SIG-M5 treated with dmso at 0.1 percent for 504 hours (cell line): ENCODE results near the gene MGAT5.
A peak's percentile ranks its signal among the peaks of the same experiment; 100 is the strongest.

ENCODE experiments used
- DNase-seq: peaks from one replicate; lab custom pipeline; 2025; ENCODE audit not compliant: unreplicated experiment; lab: John Stamatoyannopoulos, UW

Gene MGAT5

DNA sequence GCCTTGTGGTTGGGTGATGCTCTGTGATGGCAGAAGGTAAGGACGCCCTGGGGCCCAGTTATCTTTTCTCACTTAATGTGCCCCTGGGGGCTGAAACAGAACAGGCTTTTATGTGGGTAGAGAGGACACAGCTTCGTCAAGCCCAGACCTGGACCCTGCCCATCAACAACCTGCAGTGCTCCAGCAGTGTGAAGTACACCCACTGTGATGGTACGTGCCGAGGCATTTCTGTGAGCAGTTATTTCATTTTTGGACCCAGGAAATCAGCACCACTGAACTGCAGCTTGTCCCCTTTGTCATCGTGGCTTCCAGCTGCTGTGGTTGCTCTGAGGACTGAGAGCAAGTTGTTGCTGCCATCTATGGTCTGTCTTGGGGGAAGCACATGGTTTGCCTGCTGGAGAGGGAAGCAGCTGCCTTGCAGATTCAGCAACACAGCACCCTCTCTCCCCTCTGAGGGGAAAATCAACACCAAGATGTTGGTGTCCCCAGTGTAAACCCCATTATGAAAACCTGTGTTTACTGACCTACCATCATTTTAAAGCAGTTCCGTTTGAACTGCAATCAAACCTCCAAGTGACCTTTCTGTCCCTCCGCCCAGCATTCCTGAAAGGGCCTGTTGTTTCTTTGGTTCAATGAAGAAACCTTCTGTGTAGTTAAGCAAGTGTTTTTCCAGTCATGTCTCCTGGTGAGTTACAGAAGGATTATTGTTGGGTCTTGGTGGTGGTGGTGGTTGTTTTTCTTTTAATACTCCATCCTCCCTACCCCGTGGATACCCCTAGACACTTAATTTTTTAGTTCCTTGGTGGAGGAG lies 158.2 kb downstream of the MGAT5 start:
- DNase-seq = peak; percentile 68

DNA sequence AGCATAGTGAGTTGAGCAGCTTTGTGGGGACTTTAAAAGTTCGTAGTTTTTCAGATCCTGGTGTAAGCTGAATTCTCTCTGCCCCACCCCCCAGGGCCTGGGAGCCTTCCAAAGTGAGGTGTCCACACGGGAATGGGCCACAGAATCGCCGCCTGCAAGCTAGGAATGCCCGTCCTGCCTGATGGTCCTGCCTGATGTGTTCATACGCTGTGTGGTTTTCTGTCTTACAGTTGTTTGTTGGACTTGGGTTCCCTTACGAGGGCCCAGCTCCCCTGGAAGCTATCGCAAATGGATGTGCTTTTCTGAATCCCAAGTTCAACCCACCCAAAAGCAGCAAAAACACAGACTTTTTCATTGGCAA lies 158.7 kb downstream of the MGAT5 start:
- DNase-seq = no peak

DNA sequence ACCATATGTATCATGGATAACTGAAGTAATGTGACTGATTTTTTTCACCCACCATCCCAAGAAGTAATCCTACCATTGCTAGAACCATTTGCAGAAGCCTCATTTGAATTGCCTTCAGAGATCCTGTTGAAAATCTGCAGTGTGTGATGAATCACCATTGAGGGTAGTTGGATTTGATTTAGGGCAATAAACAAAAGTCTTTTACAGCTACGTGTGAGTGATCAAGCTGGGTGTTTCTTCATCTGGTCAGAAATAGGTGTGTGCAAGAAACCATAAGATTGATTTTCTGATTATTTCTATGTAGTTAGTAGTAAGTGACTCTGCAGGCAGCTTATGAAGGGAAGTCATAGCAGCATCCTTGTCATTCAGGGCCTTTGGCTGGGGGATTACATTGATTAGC lies 159.6 kb downstream of the MGAT5 start:
- DNase-seq = no peak

DNA sequence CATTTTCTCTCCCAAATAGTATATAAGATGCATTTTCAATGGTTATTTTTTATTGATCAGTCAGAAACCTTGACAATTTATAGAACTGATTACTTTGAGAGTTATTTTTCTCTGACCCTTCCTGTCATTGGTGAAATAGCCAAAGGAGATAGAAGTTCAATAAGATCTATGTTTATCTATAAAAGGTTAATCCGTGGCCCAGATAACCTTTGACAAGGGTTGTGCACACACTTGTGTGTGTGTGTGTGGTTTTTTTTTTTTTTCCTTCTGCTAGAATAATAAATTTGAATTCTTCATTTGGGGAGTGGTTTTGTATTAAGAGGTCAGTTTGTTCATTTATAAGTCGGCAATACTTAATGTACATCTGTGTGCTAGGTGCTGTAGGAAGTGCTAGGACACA lies 160.0 kb downstream of the MGAT5 start:
- no peak for DNase-seq

DNA sequence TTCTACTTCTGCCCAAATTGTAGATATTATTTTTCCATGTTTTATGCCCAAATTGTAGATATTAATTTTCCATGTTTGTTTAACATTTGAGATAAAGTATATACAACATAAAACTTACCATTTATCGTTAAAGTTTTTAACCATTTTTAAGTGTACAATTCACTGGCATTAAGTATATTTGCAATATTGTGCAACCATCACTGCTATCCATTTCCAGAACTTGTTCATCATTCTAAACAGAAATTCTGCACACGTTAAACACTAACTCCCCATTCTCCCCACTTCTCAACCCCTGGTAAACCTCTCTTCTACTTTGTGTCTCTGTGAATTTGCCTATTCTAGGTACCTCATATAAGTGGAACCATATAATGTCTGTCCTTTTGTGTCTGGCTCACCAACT lies 162.1 kb downstream of the MGAT5 start:
- DNase-seq = no peak

DNA sequence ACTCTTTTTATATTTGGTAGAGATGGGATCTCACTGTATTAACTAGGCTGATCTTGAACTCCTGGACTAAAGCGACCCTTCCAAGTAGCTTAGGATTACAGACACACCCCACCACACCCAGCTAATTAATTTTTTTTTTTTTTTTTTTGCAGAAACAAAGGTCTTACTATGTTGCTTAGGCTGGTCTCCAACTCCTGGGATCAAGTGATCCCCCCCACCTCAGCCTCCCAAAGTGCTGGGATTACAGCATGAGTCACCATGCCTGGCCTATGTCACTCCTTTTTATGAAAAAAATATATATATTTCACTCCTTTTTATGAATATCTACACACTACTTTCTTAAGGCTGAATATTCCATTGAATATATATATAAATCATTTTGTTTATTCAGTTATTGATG lies 162.8 kb downstream of the MGAT5 start:
- no peak for DNase-seq

DNA sequence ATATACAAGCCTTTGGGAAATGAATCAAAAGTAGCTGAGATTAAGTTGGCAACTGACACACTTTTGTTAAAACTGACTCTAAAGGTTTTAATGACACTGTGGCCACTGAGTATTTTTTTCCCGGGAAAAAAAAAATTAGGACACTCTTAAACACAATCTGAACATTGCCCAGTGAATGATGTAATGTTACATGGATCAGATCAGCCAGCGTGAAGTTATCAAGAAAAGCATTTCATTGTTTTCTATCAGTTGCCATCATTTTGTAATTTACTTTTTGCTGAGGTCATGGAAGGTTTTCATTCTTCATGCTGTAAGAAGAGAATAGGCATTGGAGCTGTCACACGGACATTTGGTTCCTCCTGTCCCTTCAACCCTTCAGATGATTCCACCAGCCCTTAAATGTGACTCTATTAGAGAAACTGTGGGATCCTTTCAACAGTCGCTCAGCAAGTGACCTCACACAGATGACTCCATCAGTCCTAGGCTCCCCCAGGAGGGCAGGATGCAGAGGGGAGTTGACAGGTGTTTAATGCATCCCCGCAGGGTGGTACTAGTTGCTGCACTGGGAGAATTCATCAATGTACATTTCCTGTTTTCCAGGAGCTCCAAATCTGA lies 164.2 kb downstream of the MGAT5 start:
- DNase-seq = no peak

DNA sequence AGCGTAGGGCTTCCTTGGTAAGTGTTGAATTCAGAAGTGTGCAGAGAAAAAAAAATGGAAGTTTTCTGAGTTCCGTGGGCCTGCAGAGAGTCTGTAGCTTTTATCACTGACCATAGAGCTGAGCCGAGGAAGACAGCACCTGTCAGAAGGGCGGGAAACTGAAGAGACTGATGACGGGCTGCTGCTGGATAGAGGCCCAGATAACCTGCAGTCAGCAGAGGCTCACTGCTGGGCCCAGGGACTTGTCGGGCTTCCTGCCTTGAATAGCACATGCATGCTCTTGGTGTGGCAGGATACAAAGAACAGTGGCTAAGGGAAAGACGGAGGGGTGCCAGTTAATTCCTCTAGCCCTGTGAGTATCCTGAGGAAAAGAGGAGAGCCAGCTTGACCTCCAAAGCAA lies 166.4 kb downstream of the MGAT5 start:
- DNase-seq = no peak

DNA sequence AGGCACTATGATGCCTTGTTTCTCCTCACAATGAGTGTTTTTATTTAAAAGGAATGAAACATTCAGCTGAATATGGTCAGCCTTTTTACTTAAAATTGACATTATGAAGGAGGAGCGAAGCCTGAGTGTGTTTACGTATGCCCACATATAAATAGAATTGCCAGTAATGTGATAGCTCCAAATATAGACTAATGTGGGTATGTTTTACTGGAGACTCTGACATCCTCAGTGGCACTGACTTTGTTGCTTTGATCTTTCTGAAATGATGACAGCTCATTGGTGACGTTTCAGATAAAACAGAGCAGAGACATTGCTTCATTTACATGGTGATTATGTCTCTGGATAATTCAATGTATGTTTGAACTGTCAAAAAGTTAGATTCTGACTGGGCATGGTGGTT lies 167.0 kb downstream of the MGAT5 start:
- DNase-seq = no peak

DNA sequence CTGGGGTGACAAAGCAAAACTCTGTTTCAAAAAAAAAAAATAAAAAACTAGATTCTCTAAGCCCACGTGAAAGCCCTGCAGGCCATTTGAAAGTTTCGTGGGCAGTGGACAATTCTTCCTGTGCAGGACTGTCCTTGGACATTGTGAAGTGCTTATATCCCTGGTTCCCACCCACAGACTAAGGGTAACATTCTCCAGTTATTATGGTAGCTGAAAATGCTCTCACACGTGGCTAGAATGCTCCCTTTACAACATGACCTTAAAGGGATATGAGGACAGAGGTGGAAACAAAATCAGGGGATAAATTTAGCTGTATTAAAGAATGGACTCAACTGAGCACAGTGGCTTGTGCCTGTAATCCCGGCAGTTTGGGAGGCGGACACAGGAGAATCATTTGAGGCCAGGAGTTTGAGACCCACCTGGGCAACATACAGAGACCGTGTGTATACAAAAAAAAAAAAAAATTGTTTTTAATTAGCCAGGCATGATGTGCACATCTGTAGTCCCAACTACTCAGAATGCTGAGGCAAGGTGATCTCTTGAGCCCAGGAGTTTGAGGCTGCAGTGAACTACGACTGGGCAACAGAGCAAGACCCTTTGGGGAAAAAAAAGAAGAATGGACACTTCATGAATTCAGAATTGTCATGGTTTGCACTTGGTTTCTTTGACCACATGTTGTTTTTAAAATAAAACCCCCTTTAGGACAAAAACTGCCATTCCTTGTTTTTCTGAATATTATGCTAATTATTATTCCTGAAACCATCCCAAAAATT lies 167.9 kb downstream of the MGAT5 start:
- no peak for DNase-seq

DNA sequence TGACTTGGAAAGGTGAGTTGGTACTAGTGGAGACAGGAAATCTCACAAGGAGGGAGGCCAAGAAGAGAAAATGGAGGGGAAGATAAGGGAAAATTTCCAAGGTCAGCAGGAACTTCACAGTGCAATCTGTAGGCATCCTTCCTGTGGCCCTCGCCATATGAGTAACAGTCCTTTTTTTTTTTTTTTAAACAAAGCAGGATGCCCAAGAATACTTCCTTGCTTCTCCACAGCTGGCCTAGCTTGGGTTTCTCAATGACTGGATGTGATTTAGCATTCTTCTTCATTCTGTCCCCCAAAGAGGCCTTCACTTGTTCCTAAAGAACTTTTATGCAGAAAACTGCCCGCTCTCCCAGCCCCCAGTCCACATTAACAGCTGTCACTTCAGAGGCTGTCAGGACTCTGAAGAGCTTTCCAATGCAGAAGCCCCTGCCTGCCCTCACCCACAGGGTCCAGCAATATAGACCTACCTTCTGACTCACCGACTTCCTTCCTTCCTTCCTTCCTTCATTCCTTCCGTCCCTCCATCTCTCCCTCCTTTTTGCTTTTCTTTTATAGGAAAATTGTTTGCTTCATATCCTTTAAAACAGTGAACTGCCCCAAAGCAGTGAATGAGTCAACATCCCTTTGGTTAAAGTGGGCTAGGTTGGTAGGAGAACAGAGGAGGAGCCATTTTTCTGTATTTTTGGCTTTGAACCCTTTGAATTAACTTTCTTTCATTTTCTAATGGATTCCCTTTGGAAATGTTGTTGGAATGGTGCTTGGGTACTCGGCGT lies 172.0 kb downstream of the MGAT5 start:
- no peak for DNase-seq

DNA sequence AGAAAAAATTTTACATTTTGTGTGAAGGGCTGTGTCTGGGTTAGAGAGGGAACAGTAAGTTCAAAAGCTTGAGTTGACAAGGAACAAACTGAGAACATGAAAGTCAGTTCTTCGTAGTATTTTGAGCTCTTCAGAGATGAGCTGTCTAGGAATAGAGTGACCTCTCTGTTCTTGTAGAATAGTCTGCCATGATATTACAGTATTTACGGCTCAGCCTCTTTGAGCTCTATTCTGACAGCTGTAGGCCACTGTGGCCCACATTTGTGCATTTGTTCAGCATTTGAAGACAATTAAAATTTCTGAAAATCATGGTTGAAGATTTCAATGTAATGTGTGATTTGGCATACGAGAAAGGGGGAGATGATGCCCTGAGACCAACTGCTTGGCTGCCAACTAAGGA lies 172.8 kb downstream of the MGAT5 start:
- no peak for DNase-seq

DNA sequence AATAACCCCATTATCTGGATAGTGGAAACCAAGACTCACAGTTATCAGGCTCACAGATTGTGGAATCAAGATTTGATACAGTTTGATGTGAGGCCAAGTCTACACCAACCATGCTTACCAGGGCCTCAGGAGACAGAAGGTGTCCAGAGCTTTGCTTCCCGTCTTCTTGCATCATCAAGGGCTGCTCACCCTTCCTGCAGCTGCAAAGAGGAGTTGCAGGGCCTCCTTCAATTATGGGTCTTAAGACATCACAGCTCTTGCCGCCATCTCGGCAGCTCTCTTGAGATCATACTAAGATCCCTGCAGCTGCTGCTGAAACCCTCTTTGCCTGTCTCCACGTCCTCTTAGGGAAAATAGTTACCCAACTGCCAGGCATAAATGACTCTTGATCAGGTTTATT lies 176.0 kb downstream of the MGAT5 start:
- DNase-seq = peak; percentile 12

DNA sequence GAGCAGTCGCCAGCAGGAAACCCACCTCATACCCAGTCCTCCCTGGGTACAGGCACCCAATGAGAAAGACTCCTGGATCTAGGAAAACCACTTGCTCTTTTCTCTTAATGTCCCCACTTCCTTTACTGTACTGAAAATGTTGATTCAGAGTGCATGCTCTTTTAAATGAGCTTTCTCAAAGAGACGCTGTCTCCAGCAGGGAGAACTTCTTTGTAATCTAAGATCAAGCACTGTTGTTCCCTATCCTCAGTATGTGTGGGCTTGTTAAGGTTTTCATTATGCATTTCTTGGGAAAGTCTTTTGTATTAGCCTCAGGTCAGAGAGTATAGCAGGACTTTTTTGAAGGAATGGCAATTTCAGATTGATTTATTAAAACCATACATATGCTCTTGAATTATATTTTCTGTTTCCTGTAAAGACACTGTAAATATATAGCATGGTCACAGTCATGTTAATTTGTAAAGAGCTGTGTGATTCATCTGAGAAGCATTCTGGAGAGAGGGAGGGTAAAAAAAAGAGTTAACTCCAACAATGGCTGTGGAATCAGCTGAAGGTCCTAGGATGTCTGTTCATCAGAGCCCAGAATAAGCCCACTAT lies 178.1 kb downstream of the MGAT5 start:
- no peak for DNase-seq

DNA sequence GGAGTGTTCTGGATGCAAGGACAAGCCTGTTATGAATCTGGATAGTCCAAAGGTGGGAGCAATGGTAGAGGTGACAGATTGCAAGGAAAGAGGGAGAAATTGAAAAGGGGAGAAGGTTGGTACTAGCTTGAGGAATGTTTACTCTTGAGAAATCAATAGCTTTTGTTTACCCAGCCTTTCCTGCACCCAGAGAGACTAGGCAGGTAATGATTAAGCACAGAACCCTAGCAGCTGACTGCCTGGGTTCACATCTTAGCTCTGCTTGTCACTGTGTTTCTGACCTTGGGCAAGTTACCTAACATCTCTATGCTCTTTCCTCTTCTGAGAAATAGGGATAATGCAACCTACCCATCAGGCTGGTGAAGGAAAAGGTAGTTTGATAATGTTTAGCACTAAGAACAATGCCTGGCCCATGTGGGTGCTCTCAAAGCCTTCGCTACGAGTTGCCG lies 178.6 kb downstream of the MGAT5 start:
- no peak for DNase-seq

DNA sequence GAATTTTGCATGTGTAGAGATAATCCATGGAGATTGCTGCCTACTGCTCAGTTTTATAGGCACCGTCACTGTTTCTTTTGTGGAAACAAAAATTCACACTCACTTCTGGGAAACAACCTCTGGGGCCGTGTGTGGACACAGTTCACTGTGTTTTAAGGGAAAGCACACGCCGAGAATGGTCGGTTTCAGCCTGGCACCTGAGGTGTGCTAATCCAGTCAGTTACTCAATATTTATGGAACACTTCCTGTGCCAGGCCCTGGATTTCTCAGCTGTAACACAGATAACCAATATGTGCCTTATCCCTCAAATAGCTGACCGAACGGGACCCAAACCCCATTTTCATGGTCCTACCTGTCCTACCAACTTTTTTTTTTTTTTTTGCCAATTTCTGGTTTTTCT lies 179.6 kb downstream of the MGAT5 start:
- no peak for DNase-seq

DNA sequence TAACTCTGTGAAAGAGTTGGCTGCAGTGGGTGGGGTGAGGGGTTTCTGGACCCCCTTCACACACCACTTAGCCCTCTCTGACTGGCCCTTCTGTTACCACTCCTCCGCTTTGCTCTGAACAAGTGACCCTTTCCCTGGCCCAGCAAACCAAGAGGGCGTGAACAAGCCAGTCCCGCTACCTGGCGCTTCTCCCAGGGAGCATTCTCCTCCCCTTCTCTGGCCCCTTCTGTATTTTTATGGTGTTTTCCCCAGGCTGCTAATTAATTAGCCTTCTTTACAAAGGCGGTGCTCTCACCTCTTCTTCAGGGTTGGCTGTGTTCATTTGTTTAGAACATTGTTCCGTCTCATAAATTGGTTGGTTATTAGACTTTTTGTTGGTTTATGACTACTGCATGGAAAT lies 180.1 kb downstream of the MGAT5 start:
- DNase-seq = no peak

DNA sequence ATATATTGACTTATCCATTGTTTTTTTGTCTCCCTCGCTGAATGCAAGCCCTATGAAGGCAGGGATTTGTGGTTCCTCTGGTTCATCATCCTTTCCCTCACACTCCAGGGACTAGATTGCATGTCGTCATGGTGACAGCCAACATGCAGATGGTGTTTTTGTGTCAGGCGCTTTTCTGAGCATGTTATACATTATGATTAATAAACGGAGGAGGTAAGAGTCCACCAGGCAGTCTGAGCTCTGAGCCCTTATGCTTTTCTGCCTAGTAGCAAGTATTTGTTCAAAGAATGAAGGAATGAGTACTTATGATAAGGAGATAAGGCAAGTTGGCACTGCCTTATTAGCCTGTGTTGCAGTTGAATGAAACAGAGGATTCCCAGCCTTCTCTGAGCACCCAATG lies 181.6 kb downstream of the MGAT5 start:
- DNase-seq = no peak

DNA sequence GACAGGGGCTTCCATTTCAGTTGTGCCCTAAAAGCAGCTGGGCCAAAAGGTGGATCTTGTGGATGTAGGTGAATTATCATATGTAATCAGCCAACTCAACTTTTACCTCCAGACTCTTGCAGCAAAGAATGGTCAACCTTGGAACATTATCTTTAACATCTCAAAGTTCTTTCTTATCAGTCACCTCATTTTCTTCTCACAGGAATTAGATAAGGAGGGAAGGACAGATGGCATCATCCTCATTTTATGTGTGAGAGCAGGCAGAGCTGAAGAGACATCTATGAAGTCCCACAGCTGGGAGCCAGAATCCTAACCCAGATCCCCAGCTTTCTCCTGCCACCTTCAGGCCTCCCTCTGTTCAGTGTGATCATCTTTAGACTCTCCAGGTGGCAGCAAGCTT lies 182.1 kb downstream of the MGAT5 start:
- DNase-seq = no peak

DNA sequence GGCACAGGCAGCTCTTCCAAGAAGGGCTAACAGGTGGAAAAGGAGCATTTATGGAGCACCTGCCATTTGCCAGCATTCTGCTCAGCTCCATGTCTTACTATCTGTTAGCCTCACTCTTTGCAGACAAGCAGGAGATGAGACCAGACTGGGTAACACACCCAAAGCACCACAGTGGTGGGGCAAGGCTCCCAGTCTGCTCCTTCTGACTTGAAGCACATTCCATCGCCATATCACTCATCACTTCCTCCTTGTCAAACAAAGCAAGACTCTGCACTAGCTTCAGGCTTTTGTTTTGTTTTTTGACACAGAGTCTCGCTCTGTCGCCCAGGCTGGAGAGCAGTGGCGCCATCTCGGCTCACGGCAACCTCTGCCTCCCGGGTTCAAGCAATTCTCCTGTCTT lies 182.8 kb downstream of the MGAT5 start:
- no peak for DNase-seq

DNA sequence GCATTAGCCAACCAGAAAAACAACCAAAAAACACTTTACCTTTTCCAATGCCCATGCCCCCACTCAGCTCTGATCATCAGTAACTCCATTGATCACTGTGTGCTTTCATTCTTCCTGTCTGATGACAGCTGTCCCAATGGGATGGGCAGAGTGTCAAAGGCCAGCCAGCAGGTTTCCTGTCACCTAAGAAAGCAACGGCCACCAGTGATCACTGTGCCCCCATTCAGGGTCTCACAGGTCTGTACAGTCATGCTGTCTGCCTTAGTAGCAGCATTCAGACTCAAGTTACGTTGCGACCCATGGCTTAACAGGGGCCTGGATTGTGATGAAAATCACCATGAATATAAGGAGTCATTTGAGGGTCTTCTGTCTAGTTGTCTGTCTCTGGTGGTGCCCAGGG lies 184.5 kb downstream of the MGAT5 start:
- DNase-seq = no peak
